HEK293 (cell line): ENCODE data around the gene TRAPPC2.

ENCODE experiments used
- ZNF19 ChIP-seq: fragments of 450-650 bp; formaldehyde crosslinking; IDR thresholded peaks from 2 replicates; pipeline ENCODE4; 2016; ENCODE audit warnings: missing biosample characterization, missing genetic modification characterization, low read depth
- ZNF777 ChIP-seq: fragments of 450-650 bp; formaldehyde crosslinking; IDR thresholded peaks from 2 replicates; pipeline ENCODE4 v1.5.1; 2017; ENCODE audit warnings: missing biosample characterization, missing genetic modification characterization, borderline replicate concordance
- TF ChIP-seq, protein P1 (sequence below): fragments of 450-650 bp; formaldehyde crosslinking; IDR thresholded peaks from 2 replicates; pipeline ENCODE4 v1.5.1; 2016; ENCODE audit warnings: missing biosample characterization, missing genetic modification characterization
- TF ChIP-seq, protein P2 (sequence below): fragments of 450-650 bp; formaldehyde crosslinking; IDR thresholded peaks from 2 replicates; pipeline ENCODE4 v1.5.1; 2017; ENCODE audit warnings: missing biosample characterization, missing genetic modification characterization
- TF ChIP-seq, protein P3 (sequence below): fragments of 450-650 bp; formaldehyde crosslinking; IDR thresholded peaks from 2 replicates; pipeline ENCODE4 v1.5.1; 2016; ENCODE audit warnings: missing biosample characterization, missing genetic modification characterization
- TF ChIP-seq, protein P4 (sequence below): fragments of 450-650 bp; formaldehyde crosslinking; IDR thresholded peaks from 2 replicates; pipeline ENCODE4 v1.5.1; 2017; ENCODE audit warnings: missing biosample characterization, missing genetic modification characterization
- TF ChIP-seq, protein P5 (sequence below): fragments of 450-650 bp; formaldehyde crosslinking; IDR thresholded peaks from 2 replicates; pipeline ENCODE4 v1.5.1; 2016; ENCODE audit warnings: missing biosample characterization, missing genetic modification characterization

DNA sequence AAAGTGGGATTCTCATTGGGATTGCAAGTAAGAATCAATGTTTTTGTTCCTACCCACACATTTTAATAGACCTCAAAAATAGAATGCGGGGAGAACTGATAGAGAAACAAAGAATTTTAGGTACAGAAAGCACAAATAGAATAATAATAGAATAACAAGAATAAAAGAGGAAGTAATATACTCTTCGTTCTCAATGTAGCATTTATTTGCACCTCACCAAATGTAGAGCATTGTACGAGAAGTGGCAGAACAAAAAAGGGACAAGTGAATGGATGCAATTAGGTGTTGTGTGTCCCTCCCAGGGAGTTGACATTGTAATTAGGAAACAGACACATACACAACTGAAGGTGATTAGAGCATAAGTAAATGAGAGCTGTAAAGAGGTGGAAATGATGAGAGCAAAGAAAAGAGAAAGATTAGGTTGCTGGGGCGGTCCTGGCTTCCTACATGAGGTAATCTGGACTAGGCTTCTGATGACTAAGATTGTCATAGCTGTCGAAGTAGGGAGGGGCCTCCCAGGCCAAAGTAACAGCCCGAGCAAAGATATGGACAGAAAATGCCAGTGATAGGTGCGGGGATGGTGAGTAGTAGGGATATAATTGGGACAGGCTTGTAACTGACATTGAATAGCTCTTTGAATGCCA, 35.1 kb downstream of the TRAPPC2 start:
- TF ChIP-seq ZNF777 (no peak), ZNF19 (tag by site-specific recombination) (no peak)
- TF ChIP-seq, protein P1, sequence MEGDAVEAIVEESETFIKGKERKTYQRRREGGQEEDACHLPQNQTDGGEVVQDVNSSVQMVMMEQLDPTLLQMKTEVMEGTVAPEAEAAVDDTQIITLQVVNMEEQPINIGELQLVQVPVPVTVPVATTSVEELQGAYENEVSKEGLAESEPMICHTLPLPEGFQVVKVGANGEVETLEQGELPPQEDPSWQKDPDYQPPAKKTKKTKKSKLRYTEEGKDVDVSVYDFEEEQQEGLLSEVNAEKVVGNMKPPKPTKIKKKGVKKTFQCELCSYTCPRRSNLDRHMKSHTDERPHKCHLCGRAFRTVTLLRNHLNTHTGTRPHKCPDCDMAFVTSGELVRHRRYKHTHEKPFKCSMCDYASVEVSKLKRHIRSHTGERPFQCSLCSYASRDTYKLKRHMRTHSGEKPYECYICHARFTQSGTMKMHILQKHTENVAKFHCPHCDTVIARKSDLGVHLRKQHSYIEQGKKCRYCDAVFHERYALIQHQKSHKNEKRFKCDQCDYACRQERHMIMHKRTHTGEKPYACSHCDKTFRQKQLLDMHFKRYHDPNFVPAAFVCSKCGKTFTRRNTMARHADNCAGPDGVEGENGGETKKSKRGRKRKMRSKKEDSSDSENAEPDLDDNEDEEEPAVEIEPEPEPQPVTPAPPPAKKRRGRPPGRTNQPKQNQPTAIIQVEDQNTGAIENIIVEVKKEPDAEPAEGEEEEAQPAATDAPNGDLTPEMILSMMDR (tag by site-specific recombination): no peak
- TF ChIP-seq, protein P2, sequence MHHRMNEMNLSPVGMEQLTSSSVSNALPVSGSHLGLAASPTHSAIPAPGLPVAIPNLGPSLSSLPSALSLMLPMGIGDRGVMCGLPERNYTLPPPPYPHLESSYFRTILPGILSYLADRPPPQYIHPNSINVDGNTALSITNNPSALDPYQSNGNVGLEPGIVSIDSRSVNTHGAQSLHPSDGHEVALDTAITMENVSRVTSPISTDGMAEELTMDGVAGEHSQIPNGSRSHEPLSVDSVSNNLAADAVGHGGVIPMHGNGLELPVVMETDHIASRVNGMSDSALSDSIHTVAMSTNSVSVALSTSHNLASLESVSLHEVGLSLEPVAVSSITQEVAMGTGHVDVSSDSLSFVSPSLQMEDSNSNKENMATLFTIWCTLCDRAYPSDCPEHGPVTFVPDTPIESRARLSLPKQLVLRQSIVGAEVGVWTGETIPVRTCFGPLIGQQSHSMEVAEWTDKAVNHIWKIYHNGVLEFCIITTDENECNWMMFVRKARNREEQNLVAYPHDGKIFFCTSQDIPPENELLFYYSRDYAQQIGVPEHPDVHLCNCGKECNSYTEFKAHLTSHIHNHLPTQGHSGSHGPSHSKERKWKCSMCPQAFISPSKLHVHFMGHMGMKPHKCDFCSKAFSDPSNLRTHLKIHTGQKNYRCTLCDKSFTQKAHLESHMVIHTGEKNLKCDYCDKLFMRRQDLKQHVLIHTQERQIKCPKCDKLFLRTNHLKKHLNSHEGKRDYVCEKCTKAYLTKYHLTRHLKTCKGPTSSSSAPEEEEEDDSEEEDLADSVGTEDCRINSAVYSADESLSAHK (tag by site-specific recombination): no peak
- TF ChIP-seq, protein P3, sequence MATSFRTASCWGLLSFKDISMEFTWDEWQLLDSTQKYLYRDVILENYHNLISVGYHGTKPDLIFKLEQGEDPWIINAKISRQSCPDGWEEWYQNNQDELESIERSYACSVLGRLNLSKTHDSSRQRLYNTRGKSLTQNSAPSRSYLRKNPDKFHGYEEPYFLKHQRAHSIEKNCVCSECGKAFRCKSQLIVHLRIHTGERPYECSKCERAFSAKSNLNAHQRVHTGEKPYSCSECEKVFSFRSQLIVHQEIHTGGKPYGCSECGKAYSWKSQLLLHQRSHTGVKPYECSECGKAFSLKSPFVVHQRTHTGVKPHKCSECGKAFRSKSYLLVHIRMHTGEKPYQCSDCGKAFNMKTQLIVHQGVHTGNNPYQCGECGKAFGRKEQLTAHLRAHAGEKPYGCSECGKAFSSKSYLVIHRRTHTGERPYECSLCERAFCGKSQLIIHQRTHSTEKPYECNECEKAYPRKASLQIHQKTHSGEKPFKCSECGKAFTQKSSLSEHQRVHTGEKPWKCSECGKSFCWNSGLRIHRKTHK (tag by site-specific recombination): no peak
- TF ChIP-seq, protein P4, sequence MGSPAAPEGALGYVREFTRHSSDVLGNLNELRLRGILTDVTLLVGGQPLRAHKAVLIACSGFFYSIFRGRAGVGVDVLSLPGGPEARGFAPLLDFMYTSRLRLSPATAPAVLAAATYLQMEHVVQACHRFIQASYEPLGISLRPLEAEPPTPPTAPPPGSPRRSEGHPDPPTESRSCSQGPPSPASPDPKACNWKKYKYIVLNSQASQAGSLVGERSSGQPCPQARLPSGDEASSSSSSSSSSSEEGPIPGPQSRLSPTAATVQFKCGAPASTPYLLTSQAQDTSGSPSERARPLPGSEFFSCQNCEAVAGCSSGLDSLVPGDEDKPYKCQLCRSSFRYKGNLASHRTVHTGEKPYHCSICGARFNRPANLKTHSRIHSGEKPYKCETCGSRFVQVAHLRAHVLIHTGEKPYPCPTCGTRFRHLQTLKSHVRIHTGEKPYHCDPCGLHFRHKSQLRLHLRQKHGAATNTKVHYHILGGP (tag by site-specific recombination): no peak
- TF ChIP-seq, protein P5, sequence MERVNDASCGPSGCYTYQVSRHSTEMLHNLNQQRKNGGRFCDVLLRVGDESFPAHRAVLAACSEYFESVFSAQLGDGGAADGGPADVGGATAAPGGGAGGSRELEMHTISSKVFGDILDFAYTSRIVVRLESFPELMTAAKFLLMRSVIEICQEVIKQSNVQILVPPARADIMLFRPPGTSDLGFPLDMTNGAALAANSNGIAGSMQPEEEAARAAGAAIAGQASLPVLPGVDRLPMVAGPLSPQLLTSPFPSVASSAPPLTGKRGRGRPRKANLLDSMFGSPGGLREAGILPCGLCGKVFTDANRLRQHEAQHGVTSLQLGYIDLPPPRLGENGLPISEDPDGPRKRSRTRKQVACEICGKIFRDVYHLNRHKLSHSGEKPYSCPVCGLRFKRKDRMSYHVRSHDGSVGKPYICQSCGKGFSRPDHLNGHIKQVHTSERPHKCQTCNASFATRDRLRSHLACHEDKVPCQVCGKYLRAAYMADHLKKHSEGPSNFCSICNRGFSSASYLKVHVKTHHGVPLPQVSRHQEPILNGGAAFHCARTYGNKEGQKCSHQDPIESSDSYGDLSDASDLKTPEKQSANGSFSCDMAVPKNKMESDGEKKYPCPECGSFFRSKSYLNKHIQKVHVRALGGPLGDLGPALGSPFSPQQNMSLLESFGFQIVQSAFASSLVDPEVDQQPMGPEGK: 0 out of 2 replicates have a peak, but pooled peaks have one; percentile 13
